Activated CD4-positive, alpha-beta T cell treated with anti-CD3 and anti-CD28 coated beads, Interleukin-2, amount 50 U/mL, for 24 hours (primary cell): ENCODE results near the gene ABO.
"Not testable (repeated sequence)": the region's sequence is repeated elsewhere in the genome, so short reads cannot be mapped to it uniquely, and the experiment has no call there.

Experiments used
- DNase-seq, 2 donors: peaks; one replicate each; pipeline ENCODE4 v3.0.0-alpha.2; 2020; ENCODE audit warnings: low read depth in 1 of 2, low spot score in 1 of 2

The ABO gene

GRCh38 chr9:133264235-133264764 is 10.7 kb downstream of the ABO start:
- DNase-seq, result no peak

- DNase-seq, result no peak
Measured at GRCh38 chr9:133263557-133263956, 11.4 kb downstream of the ABO start.

- no peak for DNase-seq
Measured at GRCh38 chr9:133262226-133262625, 12.8 kb downstream of the ABO start.

GRCh38 chr9:133261753-133262120 is 13.3 kb downstream of the ABO start:
- no peak for DNase-seq

- no peak for DNase-seq
Measured at GRCh38 chr9:133261103-133261752, 13.8 kb downstream of the ABO start.

GRCh38 chr9:133260334-133261102 is 14.5 kb downstream of the ABO start:
- no peak for DNase-seq

- no peak for DNase-seq
Measured at GRCh38 chr9:133258061-133259015, 16.7 kb downstream of the ABO start.

GRCh38 chr9:133257465-133257956 is 17.5 kb downstream of the ABO start:
- no peak for DNase-seq

GRCh38 chr9:133256686-133257091 is 18.3 kb downstream of the ABO start:
- no peak for DNase-seq

GRCh38 chr9:133256136-133256461 is 18.9 kb downstream of the ABO start:
- no peak for DNase-seq

GRCh38 chr9:133255371-133256135 is 19.4 kb downstream of the ABO start:
- DNase-seq, result no peak

GRCh38 chr9:133254471-133254870 is 20.5 kb downstream of the ABO start:
- DNase-seq, result no peak

GRCh38 chr9:133253268-133253667 is 21.7 kb downstream of the ABO start:
- no peak for DNase-seq

- DNase-seq, result no peak
Measured at GRCh38 chr9:133252301-133253020, 22.5 kb downstream of the ABO start.

GRCh38 chr9:133251773-133252172 is 23.2 kb downstream of the ABO start:
- no peak for DNase-seq

- DNase-seq, result not testable (repeated sequence)
Measured at GRCh38 chr9:133251221-133251620, 23.8 kb downstream of the ABO start.

GRCh38 chr9:133250741-133251170 is 24.2 kb downstream of the ABO start:
- DNase-seq, result no peak

GRCh38 chr9:133249337-133249736 is 25.7 kb downstream of the ABO start:
- no peak for DNase-seq

- DNase-seq, result no peak
Measured at GRCh38 chr9:133248726-133249295, 26.2 kb downstream of the ABO start.

GRCh38 chr9:133247632-133248031 is 27.4 kb downstream of the ABO start:
- no peak for DNase-seq
